HUES48 (cell line): Measurements from ENCODE around the gene SEPTIN5.

ENCODE experiments used
- H3K27ac ChIP-seq: one replicate; pipeline ENCODE4 v1.7.0; 2013; ENCODE audit warnings: low read depth, low read length, inconsistent platforms
- H3K27me3 ChIP-seq: 2 replicates; pipeline ENCODE4 v1.6.1; 2013; ENCODE audit warnings: mild to moderate bottlenecking, low read length; ENCODE audit not compliant: control insufficient read depth, insufficient read depth
- H3K36me3 ChIP-seq: 2 replicates; pipeline ENCODE4 v1.6.1; 2013; ENCODE audit warnings: low read length; ENCODE audit not compliant: control insufficient read depth, insufficient read depth
- H3K4me1 ChIP-seq: 2 replicates; pipeline ENCODE4 v1.6.1; 2013; ENCODE audit warnings: mild to moderate bottlenecking, low read length; ENCODE audit not compliant: control insufficient read depth, insufficient read depth
- H3K4me3 ChIP-seq: 2 replicates; pipeline ENCODE4 v1.5.1; 2013; ENCODE audit warnings: mild to moderate bottlenecking, low read depth, low read length
- H3K9ac ChIP-seq: 2 replicates; pipeline ENCODE4 v1.6.1; 2013; ENCODE audit warnings: mild to moderate bottlenecking, low read depth, low read length, moderate library complexity
- H3K9me3 ChIP-seq: 2 replicates; pipeline ENCODE4 v1.6.1; 2013; ENCODE audit warnings: low read length; ENCODE audit not compliant: control insufficient read depth, insufficient read depth

SEPTIN5 gene

DNA sequence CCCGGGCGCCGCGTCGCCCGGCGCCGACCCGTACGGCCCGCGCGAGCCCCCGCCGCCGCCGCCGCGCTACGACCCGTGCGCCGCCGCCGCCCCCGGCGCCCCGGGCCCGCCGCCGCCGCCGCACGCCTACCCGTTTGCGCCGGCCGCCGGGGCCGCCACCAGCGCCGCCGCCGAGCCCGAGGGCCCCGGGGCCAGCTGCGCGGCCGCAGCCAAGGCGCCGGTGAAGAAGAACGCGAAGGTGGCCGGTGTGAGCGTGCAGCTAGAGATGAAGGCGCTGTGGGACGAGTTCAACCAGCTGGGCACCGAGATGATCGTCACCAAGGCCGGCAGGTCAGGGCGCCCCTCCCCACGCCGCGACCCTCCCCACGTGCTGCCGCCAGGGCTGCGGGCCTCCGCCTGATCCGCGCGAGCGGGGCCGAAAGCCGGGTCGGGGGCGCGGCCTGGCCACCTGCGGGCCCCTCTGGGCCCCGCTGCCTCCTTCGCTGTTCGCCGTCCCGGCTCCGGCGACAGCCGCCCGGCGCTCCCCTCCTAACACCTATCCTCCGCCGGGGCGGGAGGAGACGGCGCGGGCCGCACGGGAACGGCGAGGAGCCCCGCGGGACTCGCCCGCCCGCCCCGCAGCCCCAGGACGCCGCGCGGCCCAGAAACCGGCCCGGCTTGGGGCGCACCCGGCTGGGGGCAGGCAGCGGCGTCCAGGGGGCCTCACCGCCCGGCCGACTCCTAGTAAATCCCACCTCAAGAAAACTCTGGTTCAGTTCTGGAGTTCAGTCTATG is 46.8 kb downstream of the SEPTIN5 start:
- Histone ChIP-seq H3K27me3 (peaks cover 98% of the 10 kb centered on the region), H3K4me1 (peaks cover 29% of the 10 kb centered on the region), H3K27ac (no peak overlapping the region), H3K4me3 (no peak overlapping the region; the same call in 1 of the 2 replicates), H3K36me3 (no peaks in the 10 kb centered on the region), H3K9me3 (no peaks in the 10 kb centered on the region), H3K9ac (no peak overlapping the region)

DNA sequence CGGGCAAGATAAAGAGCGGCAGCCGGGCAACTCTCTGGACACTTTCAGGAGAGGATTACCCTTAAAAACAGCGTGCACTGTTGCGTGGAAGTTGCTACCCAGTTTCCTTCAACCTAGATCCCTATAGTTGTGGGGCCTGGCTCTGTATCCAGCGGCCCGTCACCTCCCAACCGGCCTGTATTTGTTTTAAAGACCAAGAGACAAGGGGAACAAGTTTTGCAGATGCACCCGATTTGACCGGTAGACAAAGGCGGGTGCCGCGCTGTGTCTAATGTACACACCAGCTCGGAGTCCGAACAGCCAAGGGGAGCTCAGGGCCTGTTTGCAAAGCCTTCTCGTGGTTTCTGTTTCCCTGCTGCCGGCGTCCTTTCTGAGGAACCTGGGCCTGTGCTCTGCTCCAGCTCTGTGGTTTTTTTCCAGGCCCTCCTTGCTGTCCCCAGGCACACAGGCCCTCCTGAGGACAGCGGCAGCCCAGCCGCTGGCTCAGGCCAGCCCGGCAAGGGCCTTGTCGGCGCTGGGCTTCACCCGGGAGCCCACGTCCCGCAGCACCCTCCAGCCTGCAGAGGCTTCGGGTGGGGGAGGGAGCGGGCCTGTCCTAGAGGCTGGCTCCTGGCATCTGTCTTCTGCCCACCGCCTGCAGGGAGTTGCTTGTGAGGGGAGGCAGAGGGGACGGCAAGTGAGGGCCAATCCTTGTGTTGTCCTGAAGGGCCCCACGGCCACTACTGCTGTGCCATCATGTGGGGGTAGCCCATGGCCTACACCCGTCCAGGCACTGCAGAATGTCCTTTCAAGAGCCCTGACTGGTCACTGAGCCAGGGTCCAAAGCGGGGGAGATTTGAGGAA is 47.6 kb downstream of the SEPTIN5 start:
- Histone ChIP-seq H3K27ac (no peak overlapping the region), H3K9ac (no peak overlapping the region), H3K4me3 (no peak overlapping the region), H3K9me3 (no peaks in the 10 kb centered on the region), H3K4me1 (peaks cover 28% of the 10 kb centered on the region), H3K27me3 (peaks cover 98% of the 10 kb centered on the region), H3K36me3 (no peaks in the 10 kb centered on the region)

DNA sequence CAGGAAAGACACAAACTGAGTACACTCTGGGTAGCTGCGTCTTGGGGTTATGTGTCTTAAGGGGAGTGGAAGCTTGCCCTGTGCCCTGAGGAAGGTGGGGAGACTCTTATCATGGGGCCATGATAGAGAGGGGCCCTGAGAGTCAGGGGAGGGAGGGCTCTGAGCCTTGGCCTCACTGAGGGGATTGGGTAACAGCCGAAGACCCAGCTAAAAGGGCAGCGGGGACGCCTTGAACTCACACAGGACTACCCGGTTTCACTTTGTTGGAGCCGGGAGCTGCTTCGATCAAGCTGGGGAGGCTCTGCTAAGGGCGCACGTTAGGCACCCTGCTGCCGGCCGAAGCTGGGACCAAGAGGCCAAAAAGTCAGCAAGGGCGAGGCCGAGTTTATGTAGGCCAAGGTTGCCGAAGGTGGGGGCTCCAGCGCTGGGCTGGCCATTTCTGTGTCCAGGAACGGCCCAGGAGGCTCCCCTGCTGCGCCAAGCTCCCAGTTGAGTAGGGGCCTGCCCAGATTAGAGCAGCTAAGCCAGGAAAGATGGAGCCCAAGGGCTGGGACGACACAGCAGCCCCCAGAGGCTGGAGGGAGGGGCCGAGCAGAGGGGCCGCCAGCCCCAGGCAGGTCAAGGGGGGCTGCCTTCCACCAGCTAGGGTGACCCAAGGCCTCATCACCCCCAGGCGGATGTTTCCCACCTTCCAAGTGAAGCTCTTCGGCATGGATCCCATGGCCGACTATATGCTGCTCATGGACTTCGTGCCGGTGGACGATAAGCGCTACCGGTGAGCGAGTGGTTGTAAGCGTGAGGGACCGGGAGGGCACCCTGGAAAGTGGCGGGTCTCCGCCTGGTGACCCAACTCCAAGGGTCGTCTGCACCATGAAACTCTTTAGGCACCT is 48.5 kb downstream of the SEPTIN5 start:
- Histone ChIP-seq H3K27me3 (peaks cover 98% of the 10 kb centered on the region), H3K9me3 (no peaks in the 10 kb centered on the region), H3K36me3 (no peaks in the 10 kb centered on the region), H3K27ac (no peak overlapping the region), H3K4me1 (peaks cover 26% of the 10 kb centered on the region), H3K9ac (no peak overlapping the region), H3K4me3 (no peak overlapping the region)

DNA sequence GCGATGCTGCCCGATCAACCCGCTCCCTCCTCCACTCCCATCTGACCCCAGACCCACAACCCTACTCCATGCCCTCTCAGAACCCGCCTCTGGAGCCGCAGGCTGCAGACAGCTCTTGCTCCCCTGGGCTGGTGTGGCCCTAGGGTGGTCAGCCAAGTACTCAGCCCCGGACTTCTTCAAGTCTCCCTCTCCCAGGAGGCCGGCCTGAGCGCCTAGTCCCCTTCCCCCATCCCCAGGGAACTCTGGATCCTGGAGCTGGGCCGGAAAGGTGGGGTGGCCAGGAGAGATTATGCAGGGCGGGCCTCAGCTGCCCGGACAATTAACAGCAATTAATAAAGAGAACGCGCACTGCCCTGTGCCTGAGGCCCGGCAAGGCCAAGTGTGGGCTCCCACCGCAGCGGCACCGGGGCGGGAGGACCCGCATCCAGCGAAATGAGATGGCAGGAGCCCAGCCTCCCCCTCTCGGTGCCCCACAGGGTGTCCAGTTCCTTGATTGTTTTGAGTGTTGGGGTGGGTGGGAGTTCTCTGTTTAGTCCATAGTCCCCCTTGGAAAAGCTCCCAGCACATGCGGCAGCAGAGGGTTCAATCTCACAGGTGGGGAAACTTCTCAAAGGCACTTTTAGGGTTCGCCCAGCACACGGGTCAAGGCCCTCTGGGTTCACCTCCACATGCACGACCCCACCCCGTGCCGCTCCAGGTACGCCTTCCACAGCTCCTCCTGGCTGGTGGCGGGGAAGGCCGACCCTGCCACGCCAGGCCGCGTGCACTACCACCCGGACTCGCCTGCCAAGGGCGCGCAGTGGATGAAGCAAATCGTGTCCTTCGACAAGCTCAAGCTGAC is 49.4 kb downstream of the SEPTIN5 start:
- H3K9me3 ChIP-seq, result no peaks in the 10 kb centered on the region
- H3K4me1 ChIP-seq, result peaks cover 29% of the 10 kb centered on the region
- no peak overlapping the region for H3K4me3 ChIP-seq
- H3K27ac ChIP-seq, result no peak overlapping the region
- H3K27me3 ChIP-seq, result peaks cover 98% of the 10 kb centered on the region
- no peaks in the 10 kb centered on the region for H3K36me3 ChIP-seq
- no peak overlapping the region for H3K9ac ChIP-seq

GRCh38 chr22:19764299-19764593 is 49.9 kb downstream of the SEPTIN5 start:
- H3K27me3 ChIP-seq, result peaks cover 98% of the 10 kb centered on the region

GRCh38 chr22:19764636-19765476 is 50.6 kb downstream of the SEPTIN5 start:
- no peak overlapping the region for H3K4me3 ChIP-seq
- no peak overlapping the region for H3K9ac ChIP-seq
- H3K36me3 ChIP-seq, result no peaks in the 10 kb centered on the region
- no peaks in the 10 kb centered on the region for H3K9me3 ChIP-seq
- H3K27me3 ChIP-seq, result peaks cover 98% of the 10 kb centered on the region
- H3K4me1 ChIP-seq, result peaks cover 29% of the 10 kb centered on the region
- H3K27ac ChIP-seq, result no peak overlapping the region

More at GRCh38 chr22:19764299-19764593, 49.9 kb downstream of the SEPTIN5 start:
- Histone ChIP-seq H3K4me3 (no peak overlapping the region), H3K36me3 (no peaks in the 10 kb centered on the region), H3K9me3 (no peaks in the 10 kb centered on the region), H3K9ac (no peak overlapping the region), H3K27ac (no peak overlapping the region), H3K4me1 (peaks cover 29% of the 10 kb centered on the region)

- H3K27ac ChIP-seq, result no peak overlapping the region
- peaks cover 99% of the 10 kb centered on the region for H3K27me3 ChIP-seq
- H3K36me3 ChIP-seq, result no peaks in the 10 kb centered on the region
- peak overlapping the region; percentile 23; the same call in 1 of the 2 replicates for H3K4me3 ChIP-seq
- no peak overlapping the region for H3K9ac ChIP-seq
- peaks cover 29% of the 10 kb centered on the region for H3K4me1 ChIP-seq
- no peaks in the 10 kb centered on the region for H3K9me3 ChIP-seq
Measured at GRCh38 chr22:19765477-19766239, 51.4 kb downstream of the SEPTIN5 start.

- Histone ChIP-seq H3K4me1 (peaks cover 29% of the 10 kb centered on the region), H3K4me3 (no peak overlapping the region; the same call in 1 of the 2 replicates), H3K36me3 (no peaks in the 10 kb centered on the region), H3K27ac (no peak overlapping the region), H3K9me3 (no peaks in the 10 kb centered on the region), H3K9ac (no peak overlapping the region), H3K27me3 (peaks cover 100% of the 10 kb centered on the region)
Measured at GRCh38 chr22:19766240-19766510, 51.9 kb downstream of the SEPTIN5 start.
